Skin of body (tissue), 2 donors: ENCODE measurements around the gene DAO. TPM values are rescaled to one million over a fixed set of nuclear protein-coding genes. Genes with fewer than 3 reads are reported as not detected.

Source experiments
- DNase-seq: peaks from one replicate; lab custom pipeline; 2025; lab: John Stamatoyannopoulos, UW
- total RNA-seq: library from RNA; depleted of rRNA; stranded (reverse); fragments of >200 nt; gene quantifications from one replicate; pipeline ENCODE4 v1.2.3, GENCODE V29; 2014

DAO gene
- total RNA-seq, 1 donor from 2014 or later, result not detected

DNA sequence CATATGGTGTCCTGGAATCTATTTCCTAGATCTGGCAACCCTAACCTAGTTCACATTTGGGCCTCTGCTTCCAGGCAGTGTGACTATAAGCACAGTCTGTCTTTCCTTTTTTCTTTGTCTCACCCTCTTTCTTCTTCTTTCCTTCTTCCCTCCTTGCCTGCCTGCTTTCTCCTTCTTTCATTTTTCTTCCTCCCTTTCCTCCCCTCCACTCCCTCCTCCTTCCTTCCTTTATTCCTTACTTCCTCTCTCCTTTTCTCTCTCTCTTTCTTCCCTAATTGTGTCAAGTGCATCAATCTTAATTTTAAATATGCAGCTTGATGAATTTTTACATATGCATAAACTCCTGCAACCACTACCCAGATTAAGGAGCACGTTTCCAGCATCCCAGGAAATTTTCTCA, 4.6 kb upstream of the DAO start:
- no peak for DNase-seq

DNA sequence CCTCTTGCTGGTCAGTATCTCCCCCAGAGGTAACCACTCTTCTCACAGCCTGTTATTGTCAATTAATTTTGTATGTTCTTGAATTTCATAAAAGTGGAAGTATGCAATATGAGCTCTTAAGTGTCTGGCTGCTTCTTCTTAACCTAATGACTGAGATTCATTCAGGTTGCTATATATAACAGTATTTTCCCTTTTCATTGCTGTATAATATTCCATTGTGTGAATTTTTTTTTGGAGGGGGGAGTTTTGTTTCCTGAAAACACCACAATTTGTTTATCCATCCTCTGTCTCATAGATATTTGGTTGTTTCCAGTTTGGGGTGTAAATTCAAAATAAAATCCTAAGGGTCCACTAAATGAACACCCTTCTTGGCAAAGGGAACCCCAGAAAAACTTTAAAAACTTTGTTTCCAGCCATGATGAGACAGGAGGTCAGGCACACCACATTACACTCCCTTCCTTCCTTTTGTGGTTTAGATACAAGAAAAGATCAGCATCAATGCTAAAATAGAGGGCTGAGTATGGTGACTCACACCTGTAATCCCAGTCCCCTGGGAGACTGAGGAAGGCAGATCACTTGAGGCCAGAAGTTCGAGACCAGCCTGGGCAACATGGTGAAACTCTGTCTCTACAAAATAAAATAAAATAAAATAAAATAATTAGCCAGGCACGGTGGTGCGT, 4.1 kb upstream of the DAO start:
- DNase-seq, result no peak

DNA sequence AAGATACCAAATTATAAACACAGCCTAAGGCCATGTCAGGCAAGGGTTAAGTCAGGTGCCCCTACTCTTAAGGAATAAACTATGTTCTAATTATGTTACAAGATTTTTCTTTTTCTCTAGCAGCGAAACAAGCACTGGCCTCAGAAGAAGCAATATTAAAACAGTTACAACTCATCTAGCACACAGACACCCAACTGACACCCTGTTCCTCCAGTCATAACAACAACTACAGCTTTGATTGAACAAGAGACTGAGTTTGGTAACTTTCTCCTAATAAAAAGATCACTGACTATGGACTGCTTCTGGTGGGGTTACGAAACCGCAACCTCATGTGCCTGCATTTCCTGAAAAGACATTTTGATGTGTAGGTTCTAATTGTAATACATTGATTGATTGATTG, 3.3 kb upstream of the DAO start:
- DNase-seq, result no peak

DNA sequence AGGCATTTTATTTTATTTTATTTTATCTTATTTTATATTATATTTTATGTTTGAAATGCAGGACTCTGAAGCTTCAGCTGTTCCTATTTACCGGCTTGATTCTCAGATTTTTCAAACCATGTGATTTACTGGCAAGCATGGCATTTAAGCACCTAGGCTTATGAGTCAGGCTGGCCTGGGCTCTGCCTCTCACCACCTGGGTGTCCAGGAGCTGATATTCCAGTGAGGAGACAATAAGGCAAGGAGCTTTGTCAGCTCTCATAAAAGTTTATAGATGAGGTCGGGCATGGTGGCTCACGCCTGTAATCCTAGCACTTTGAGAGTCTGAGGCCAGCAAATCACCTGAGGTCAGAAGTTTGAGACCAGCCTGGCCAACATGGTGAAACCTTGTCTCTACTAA, 2.1 kb downstream of the DAO start:
- no peak for DNase-seq

DNA sequence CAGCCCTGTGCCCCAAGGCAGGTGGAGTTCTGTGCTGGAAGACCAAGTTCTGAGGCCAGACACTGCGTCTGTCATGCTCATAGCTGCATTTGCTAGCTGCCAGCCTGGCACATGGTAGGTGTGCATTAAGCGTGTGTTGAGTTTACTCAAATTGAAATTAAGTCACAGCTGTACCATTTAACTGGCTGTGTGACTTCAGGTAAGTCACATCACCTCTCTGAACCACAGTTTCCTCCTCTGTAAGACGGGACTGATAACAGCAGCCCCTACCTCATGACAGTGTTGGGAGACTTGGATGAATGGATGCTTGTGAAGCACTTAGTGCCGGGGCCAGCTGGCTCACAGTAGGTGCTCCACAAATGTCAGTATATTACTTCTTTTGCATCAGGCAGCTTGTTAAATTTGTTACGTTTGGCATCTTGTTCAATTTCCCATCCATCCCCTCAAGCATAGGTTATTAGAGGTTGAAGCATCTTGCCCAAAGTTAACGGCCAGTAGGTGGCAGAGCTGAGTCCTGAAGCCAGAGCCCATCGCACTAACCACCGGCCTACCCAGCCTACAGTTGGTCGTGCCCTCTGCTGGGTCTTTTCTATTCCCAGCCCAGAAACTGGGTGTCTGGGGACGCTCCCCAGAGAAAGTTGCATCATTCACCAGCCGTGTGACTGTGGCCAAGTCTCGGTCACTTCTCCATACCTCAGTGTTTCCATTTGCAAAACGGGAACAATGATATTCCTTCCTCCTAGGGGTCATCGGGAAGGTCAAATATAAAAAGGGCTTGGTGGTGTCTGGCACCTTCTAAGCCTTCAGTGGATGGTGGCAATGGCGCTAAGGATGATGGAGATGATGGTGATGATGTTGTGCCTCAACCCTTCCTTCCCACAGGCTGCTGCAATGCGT, 4.5 kb downstream of the DAO start:
- DNase-seq, result no peak

DNA sequence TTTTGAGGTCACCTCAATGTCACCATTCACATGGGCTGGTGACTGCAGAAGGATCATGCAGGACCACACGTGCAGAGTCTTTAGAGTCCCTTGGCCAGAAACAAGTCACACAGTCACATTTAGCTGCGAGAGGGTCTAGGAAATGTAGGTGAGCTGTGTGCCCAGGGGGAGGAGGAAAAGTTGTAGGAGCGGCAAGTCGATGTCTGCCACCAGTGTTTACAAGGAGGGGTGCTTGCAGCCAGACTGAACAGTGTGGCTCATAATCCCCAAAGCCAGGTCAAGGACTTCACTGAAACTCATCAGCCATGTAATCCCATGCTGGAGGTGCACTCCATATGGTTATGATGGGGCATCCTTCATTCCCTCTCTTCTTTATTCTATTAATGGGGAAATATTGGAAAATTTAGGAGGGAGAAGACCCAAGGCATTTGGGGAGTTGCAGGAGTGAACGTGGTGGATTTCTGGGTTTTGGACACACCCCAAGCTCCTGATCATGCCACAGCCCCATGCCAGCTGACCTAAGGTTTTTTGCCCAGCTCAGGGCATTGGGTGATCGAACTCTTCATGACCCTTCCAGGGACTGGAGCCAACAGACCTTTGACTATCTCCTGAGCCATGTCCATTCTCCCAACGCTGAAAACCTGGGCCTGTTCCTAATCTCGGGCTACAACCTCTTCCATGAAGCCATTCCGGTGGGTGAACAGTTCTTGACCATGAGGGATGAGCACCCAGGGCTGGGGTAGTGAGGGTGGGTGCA, 7.2 kb downstream of the DAO start:
- DNase-seq, result no peak

DNA sequence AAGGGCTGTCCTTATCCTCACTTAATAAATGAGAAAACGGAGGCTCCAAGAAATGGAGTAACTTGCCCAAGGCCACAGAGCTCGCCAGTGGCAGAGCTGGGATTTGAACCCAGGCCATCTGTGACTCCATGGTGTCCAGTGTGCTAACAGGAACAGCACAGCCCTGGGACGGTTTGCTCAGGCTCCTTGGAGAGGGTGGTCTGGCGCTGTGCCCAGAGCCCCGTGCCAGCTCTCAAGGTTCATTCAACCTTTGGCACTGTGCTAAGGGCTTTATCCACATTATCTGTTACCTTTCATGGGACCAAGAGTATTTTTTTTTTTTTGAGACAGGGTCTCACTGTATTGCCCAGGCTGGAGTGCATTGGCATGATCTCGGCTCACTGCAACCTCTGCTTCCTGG, 8.1 kb downstream of the DAO start:
- no peak for DNase-seq

DNA sequence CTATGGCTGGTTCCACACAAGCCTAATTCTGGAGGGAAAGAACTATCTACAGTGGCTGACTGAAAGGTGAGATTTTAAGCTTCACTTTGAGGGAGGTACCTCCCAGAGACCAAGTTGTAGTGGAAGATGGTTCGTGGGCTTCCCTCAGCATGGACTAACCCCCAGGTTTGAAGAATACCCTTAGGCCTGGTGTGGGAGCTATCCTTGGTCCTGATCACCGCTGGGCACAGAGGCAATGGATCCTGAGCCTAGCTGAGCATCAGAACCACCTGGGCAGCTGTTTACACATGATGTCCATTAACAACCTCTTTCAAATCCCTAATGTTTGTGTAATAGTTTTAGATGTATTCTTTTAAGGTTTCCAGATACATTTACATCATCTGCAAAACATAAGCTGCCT, 10.3 kb downstream of the DAO start:
- no peak for DNase-seq

DNA sequence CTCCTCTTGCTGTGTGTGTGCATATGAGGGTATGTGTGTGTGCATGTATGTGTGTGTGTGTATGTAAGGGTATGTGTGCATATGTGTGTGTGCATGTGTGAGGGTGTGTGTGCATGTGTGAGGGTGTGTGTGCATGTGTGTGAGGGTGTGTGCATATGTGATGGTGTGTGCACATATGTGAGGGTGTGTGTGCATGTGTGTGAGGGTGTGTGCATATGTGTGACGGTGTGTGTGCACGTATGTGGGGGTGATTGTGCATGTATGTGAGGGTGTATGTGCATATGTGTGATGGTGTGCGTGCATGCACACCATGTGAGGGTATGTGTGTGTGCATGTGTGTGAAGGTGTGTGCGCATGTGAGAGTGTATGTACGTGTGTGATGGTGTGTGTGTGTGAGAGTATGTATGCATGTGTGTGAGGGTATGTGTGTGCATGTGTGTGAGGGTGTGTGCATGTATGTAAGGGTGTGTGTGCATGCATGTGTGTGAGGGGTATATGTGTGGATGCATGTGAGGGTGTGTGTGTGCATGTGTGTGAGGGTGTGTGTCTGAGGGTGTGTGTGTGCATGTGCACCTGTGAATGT, 15.4 kb downstream of the DAO start:
- no peak for DNase-seq

DNA sequence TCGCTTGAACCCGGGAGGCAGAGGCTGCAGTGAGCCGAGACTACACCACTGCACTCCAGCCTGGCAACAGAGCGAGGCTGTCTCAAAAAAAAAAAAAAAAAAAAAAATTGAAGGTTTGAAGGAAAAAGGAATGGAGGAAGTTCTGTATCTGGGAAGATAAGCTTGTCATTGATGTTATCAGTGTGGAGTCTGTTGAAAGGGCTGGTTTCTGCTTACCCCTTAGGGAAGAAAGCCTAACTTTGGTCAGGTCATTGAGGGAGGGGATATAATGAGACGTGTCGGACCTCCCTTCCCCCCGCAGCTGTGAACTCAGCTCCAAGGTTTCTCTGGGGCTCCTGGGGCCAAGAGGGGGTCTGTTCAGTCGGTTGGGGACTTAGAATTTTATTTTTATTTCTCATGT, 16.4 kb downstream of the DAO start:
- no peak for DNase-seq

DNA sequence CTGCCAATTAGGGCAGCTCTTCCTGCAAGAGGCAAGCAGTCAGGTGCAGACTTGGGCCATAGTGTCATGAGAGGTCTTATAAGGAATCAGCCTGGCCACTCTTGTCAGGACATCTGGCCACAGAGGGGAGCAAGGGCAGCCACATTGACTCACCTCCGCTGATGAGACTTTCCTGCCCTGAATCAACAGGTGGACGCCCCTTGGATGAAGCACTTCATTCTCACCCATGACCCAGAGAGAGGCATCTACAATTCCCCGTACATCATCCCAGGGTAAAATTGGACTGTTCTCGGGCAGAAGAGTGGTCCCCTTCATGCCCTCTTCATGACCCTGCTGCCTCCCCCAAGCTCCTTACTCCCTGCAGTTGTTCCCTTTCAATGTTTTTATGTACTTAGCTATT, 16.9 kb downstream of the DAO start:
- DNase-seq, result no peak

DNA sequence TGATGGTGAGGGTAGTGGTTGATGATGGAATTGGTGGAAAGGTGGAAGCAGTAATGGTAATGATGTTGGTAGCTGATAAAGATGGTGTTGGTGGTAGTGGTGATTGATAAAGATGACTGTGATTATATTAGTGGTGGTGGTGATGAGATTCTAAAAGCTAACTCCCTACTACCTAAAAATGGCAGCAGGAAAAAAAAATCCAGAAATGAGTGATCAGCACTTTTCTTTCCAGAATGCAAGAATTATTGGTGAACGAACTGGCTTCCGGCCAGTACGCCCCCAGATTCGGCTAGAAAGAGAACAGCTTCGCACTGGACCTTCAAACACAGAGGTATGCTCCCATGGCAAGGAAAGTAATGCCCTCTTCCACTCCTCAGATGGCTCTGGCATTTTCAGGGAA, 19.3 kb downstream of the DAO start:
- DNase-seq, result no peak

DNA sequence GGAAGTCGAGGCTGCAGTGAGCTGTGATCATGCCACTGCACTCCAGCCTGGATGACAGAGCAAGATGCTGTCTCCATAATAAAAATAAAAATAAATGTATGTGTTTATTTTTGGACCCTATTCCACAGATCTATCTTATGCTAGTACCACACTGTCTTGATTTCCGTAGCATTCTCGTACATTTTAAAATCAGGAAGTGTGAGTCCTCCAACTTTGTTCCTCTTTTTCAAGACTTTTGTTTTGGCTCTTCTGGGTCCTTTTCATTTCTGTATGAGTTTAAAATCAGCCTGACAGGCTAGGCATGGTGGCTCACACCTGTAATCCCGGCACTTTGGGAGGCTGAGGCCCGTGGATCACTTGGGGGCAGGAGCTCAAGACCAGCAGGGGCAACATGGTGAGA, 25.8 kb downstream of the DAO start:
- DNase-seq, result no peak

DNA sequence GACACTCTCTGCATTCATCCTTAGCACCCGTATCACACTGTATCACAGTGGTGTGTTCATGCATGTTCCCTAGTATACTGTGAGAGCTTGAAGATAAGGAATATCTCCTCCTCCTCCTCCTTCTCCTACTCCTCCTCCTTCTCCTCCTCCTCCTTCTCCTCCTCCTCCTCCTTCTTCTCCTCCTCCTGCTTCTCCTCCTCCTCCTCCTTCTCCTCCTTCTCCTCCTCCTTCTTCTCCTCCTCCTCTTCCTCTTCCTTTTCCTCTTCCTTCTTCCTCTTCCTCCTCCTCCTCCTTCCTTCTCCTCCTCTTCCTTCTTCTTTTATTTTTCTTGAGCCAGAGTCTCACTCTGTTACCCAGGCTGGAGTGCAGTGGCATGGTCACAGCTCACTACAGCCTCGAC, 27.1 kb downstream of the DAO start:
- no peak for DNase-seq

DNA sequence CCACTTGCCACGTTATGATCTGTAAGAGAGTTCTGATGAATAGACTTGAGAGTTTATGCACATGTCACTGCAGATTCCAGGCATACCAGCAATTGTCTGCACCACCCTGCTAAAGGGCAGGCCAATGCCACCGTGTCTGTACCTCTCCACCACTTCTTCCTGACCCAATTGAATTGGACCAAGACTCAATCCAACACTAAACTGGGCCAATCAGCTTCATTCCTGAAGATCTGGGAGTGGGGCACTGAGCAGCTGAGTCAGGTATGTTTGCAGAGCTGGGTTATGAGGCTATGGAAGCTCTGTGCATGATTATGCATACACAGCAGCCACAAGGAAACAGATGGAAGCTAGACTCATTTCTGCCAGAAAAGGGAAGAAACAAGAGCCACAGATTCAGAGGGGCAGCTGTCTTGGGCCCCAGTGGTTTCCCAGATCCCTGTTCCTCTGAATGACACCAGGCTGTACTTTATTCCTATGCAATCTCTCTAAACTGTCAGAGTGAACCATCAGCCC, 28.0 kb downstream of the DAO start:
- no peak for DNase-seq

DNA sequence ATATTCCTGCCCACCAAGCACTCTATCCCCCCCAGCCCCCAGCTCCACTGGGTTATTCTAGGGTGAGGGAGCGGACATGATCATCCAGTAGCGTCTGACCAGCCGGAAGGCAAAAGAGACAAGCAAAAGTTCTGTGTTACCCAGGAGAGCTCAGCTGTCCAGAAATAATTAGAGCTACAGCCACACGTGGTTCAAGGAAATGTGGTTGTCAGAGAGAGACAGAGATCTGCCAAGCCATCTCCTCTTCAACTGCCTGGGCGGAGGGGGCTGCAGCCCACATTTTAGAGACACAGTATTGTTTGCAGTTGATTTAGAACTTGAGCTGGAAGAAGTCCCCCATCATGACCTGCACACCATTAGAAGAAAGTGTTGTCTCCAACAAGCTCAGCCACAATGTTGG, 30.4 kb downstream of the DAO start:
- no peak for DNase-seq

DNA sequence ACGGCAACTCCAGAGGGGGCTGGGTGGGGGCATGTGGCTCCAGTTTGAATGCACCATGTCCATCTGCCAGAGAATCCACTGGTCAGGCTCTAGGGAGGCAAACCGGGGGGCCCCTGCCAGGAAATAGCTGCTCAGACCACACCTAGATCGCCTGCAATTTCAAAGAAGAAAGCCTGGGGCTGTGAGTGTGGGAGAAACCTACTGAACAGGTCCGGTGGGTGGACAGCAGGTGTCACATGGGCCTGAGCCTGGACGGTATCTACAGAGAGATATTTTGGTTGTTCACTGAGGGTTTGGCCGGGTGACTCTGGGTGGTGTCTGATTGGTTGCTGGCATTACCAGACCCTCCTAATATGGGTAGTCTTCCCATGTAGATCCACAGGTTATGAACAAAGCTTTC, 32.0 kb downstream of the DAO start:
- DNase-seq, result no peak

DNA sequence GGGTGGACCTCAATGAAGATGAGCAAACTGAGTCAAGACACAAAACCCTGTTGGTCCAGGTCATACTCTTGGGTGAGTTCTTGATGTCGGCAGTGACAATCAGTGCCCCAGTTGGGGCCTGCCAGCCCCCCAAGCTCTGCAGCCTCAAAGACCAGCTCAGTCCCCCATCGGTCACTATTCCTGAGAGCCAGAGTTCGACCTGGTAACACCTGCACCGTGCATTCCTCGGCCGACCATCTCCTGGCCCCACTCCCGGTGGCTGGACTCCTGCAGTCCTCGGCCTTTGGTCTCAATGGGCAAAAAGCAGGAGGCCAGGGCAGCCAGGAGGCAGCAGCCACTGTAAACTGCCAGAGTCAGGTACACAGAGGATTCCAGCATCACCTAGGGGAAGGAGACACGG, 32.5 kb downstream of the DAO start:
- no peak for DNase-seq

DNA sequence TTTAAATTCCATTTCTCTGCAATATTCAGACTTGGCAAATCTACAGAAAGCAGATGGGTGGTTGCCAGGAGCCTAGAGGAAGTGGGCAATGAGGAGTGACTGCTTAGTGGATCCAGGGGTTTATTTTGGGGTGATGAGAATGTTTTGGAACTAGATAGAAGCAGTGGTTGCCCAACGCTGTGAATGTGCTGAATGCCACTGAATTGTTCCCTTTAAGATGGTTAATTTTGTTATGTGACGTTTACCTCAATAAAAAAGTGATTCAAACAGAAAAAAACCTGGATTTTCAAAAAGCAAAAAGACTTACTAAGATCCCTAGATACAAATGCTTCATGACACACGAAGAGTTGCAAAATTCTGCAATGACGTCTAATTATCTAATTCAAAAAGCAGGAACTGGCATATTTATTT, 34.2 kb downstream of the DAO start:
- no peak for DNase-seq

DNA sequence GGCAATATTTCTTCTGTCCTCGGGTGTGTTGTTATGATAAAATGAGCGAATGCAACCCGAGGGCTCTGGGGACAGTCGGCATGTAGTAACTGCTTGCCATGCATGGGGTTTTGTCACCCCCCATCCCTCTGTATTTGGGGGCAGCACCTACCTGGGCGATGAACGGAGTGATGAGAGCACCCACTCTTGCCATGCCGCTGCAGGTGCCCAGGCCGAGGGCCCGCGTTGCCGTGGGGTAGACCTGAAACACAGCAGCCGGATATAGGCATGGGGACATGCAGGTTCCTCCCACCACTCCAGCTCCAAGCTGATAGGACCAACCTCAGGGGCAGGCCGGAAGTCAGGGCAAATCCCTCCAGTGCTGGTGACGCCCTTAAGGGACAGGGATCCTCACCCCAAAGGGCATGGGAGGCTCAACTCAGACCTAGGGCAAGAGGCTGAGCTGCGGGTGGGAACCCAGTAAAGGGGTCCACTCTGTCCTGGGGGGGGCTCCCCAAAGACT, 35.8 kb downstream of the DAO start:
- no peak for DNase-seq

DNA sequence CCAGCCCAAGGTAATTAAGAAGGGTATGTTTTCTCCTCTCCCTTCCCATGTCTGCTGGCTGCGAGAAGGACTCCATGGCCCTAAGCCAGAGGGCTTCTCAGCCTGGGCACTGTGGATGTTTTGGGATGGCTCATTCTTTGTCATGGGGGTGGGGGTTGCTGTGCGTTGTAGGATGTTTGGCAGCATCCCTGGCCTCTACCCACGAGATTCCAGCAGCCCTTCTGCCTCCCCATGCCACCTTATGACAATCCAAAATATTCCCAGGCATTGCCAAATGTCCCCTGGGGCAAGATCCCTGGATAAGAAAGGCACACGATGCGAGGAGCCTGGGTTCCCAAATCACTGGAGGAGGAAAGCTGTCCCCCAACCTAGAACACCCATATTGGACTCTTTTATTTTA, 36.4 kb downstream of the DAO start:
- DNase-seq, result no peak

DNA sequence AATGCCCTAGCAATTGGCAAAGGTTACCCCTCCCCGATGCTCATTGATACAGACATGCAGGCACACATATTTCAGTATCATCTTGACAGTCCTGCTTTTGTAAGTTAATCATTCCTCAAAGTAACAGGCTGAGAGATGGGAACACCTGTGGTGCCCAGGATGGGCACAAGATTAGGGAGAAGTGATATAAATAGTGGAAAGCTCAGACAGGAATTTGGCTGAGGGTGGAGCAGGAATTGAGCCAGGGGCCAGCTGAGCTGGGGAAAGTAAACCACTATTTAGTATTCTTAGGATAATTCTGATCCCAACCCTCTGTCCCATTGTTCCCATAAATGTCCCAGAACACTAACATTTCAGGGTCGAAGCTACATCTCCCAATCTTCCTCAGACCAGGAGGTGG, 38.3 kb downstream of the DAO start:
- no peak for DNase-seq
